Stomach (tissue), 4 donors: ENCODE data around the gene CLDN20.

Experiments used
- CTCF ChIP-seq, 7 experiments: fragments of 450-650 bp in 4 of 7; fragments of 200-600 bp in 3 of 7; sonication (generic) in 3 of 7; IDR thresholded peaks; one replicate each; pipeline ENCODE4 v1.5.1; 2016 to 2019; ENCODE audit warnings: antibody characterized with exemption in 7 of 7, control low read depth in 2 of 7, mild to moderate bottlenecking in 1 of 7
- POLR2A ChIP-seq, 4 donors: fragments of 450-650 bp; IDR thresholded peaks; one replicate each; pipeline ENCODE4 v1.6.1; 2016; ENCODE audit warnings: antibody characterized with exemption in 4 of 4, control low read depth in 2 of 4, mild to moderate bottlenecking in 1 of 4, moderate library complexity in 1 of 4
- POLR2AphosphoS5 ChIP-seq, 3 donors: sonication (generic); formaldehyde crosslinking; IDR thresholded peaks; one replicate each; pipeline ENCODE4 v1.6.1; 2016; ENCODE audit warnings: antibody characterized with exemption in 3 of 3

DNA sequence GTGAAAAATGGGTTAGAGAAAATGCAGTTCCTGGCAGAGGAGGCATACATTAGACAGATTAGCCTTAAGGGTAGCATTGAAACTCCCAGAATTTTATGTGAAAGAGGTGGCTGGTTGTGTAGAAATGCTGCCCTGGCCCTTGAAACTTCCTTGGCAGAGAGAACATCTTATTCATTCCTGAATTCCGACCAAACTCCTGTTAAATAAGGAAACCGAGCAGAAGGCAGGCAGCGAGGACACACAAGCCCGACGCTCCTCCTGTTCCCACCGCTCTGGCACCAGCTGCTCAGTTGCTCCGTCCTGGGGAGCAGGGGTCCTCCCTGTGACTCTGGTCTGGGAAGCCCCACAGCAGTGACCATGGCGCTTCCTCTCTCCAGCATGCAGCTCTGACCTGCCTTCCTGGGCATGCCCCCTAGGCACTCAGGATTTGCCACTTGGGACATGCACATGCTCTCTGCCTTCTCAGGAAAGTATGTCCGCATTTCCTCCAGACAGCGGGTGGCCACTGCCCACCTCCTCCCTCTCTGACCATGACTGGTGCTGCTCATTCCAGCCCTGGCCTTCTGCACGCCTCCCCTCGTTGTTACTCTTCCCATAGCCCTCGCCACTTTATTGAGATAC, 35.2 kb upstream of the CLDN20 start:
- TF ChIP-seq POLR2A (IDR thresholded peaks at IDR 0.05) (no peak), CTCF (IDR thresholded peaks at IDR 0.05) (no peak), POLR2AphosphoS5 (IDR thresholded peaks at IDR 0.05) (no peak)
